GM18502 (cell line): ENCODE data around the gene DYRK4.

Experiments used
- ATAC-seq: cut with Tn5 transposase; IDR thresholded peaks from one replicate; pipeline ENCODE4 v1.9.1; 2021; ENCODE audit warnings: mild to moderate bottlenecking; ENCODE audit not compliant: unreplicated experiment, poor library complexity

Gene DYRK4

GRCh38 chr12:4563336-4563735 is 1.3 kb downstream of the DYRK4 start:
- no peak for ATAC-seq

GRCh38 chr12:4564818-4565217 is 2.8 kb downstream of the DYRK4 start:
- no peak for ATAC-seq

DNA sequence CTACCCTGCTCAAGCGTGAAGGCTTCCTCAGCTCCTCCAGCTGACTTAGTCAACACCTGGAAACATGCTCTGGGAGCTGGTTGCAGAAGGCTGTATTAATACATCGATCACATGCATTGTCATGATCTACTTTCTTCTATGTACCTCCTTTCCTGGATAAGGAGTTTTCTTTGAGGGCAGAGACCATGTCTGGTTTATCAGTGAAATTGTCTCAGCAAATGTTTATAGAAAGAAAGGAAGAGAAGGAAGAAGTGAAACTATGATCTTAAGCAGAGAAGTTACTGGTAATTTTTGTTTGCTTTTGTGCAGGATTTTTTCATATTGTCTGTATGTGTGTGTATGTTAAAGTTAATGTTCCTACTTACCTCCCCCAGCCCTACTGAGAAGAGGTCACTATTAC is 4.5 kb downstream of the DYRK4 start:
- ATAC-seq: no peak

DNA sequence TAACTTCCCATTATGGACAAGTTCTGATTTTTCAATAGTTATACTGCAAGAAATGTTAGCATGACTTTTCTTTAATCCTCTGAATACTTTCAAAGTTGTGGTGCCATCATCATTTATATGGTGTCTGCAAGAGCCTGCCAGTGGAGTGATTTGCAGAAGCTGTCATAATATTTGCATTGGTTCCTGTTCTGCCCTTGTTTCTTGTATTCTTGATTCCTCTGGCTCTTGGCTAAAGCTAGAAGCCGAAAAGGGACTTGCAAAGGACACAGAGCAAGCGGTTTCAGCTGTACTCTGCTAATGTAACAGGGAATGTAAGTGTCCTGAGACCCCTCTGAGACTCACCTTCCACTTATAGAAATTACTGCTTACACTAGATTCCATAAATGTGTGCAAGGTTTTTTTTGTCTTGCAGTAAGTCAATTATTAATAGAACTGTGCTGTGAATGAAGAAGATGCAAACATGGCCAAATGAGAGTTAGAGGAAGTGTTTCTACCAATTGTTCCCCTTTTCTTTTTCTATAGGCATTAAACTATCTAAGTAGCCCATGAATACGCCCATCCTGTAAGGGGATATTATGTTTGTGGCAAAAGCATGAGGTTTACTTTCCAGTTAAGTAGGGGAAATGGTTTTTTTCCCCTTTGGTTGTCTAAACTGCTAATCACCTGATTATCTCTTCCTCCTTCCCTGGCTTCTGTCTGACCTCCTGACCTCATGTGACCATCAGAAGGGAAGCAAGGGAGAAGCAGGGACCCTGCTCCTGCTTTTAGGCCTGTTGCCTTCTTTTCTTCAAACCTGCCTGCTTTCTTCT is 5.3 kb downstream of the DYRK4 start:
- peak; percentile 58 for ATAC-seq

DNA sequence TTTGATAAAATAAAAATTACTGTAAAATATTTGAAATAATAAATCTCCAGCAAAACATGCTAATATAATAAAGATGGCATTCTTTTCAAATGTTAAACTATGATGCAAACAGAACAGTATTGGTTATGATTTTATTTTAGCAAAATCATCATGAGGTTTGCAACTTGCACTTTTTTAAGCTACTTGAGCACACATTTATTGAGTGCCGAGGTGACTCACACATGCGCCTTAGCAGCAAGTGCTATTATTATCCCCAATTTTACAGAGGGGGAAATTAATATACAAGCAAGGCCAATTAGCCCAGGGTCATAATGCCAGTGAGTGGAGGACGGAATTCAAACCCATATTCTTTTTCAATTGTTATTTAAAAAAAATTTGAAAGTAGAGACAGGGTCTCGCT is 7.3 kb downstream of the DYRK4 start:
- no peak for ATAC-seq

- no peak for ATAC-seq
Measured at GRCh38 chr12:4572680-4573079, 10.7 kb downstream of the DYRK4 start.

DNA sequence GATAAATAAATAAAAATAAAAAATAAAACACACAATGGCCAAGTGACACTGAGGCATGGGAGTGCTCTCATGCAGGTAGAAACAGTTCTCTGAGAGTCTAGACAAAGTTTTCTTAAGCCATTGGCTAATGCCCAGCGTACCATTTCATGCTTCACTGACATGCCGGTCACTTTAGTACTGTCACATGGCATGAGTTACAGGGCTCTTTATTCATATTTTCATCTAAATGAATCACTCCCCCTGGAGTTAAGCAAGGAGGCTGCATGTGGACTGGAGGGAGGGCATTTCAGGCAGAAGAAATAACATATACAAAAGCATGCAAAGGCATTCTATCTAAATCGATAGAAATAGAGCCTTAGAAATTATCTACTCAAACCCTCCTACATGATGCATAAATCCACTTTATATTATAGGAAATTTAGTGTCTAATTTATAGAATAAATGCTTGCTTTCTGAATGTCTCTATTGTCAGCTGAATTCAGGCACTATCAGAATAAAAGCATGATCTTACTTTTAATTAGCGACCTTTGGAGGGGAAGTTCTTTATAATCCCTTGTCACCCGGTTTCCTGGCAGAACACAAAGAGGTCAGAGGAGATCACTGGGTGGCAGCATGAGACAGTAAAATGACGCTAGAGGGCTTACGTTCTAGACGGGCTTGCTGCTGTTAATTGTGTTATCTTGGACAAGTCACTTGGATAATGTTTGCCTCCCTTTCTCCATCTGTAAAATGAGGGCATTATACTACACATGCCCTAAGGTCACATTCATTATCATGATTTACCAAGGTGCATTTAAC is 17.5 kb downstream of the DYRK4 start:
- no peak for ATAC-seq

GRCh38 chr12:4580281-4580688 is 18.3 kb downstream of the DYRK4 start:
- no peak for ATAC-seq

- ATAC-seq: no peak
Measured at GRCh38 chr12:4584281-4584680, 22.3 kb downstream of the DYRK4 start.

GRCh38 chr12:4584896-4585295 is 22.9 kb downstream of the DYRK4 start:
- no peak for ATAC-seq

DNA sequence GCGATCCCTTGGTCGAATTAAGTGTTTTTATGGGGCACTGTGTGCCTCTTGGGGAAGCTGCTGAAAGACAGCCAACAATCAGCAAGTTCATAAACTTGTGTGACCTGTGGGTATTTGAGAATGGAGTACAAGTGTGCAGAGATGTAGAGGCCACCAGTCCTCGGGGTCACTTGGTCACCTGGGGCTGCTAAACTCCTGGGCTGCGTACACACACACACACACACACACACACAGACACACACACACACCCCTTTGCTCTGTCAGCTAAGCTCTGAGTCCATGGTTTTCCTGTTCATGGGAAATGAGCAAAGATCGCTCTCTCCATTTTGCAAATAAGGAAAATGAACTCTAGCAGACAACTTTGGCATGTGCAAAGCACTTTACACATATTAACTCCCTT is 24.5 kb downstream of the DYRK4 start:
- ATAC-seq: no peak

GRCh38 chr12:4587108-4587507 is 25.1 kb downstream of the DYRK4 start:
- ATAC-seq: no peak

- ATAC-seq: no peak
Measured at GRCh38 chr12:4588916-4589315, 26.9 kb downstream of the DYRK4 start.

- ATAC-seq: no peak
Measured at GRCh38 chr12:4589941-4590340, 27.9 kb downstream of the DYRK4 start.

DNA sequence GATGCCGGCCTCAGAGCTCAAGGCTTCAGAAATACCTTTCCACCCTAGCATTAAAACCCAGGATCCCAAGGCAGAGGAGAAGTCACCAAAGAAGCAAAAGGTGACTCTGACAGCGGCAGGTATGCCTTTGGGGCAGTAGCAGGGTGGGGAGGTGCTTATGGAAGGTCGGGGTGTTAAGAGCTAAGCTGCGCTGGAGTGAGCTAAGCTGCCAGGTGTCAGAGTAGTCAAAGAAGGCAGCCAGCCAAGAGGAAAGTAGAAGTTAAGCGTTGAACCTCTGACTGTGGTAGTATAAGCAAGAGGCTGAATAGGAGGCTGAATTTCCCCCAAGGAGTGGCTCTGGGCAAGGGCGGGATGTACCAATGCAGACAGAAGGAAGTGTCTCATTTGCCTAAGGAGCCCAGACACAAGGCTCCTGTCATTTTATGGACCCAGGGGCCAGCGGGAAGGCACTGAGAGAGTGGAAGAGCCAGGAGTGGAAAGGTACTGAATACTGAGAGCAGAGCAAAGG is 29.2 kb downstream of the DYRK4 start:
- ATAC-seq: no peak

DNA sequence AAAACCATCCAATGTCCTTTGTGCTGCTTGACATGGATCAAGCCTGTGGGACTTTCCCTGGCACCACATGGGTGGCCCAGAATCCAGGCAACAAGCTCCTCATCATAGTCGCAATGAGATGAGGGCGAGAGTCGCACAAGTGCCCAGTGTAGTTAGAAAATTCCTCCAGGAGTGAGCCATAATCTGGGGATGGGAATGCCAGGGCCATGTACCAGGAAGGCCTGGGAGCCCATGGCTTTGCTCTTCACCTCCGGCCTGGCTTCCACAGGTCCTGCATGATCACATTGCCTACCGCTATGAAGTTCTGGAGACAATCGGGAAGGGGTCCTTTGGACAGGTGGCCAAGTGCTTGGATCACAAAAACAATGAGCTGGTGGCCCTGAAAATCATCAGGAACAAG is 33.9 kb downstream of the DYRK4 start:
- no peak for ATAC-seq

- ATAC-seq: no peak
Measured at GRCh38 chr12:4603421-4603820, 41.4 kb downstream of the DYRK4 start.

GRCh38 chr12:4603946-4604345 is 41.9 kb downstream of the DYRK4 start:
- no peak for ATAC-seq

DNA sequence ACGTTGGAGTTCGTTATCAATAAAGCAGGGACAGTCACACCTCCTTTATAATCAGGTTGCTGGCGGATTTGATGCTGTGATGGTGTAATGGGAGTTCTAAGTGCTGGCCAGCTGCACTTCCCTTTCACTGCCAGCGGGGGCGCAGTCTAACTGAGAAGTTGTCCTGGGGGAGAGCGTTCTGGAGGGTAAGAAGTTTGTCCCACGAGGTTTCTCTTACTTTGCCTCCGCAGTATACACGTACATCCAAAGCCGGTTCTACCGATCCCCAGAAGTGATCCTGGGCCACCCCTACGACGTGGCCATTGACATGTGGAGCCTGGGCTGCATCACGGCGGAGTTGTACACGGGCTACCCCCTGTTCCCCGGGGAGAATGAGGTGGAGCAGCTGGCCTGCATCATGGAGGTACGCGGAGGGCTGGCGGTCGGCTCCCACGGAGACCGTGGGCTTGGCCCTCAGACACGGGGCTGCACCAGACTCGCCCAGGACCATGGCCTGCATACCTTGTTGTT is 42.7 kb downstream of the DYRK4 start:
- ATAC-seq: peak; percentile 90

DNA sequence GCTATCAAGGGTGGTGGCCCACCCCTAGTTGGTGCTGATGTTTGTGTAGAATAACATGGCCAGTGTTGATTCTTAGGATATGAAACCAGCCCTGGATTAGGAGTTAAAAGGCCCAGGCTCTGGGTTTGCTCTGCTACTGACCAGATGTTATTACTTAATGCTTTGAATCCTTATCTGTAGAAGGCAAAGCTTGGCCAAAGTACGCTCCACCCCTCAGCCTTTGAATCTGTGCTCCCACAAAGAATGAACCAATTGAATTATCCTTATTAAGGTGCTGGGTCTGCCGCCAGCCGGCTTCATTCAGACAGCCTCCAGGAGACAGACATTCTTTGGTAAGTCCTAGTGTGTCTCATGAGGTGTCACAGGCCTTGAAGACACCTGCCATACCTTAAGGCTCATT is 45.0 kb downstream of the DYRK4 start:
- ATAC-seq: no peak

DNA sequence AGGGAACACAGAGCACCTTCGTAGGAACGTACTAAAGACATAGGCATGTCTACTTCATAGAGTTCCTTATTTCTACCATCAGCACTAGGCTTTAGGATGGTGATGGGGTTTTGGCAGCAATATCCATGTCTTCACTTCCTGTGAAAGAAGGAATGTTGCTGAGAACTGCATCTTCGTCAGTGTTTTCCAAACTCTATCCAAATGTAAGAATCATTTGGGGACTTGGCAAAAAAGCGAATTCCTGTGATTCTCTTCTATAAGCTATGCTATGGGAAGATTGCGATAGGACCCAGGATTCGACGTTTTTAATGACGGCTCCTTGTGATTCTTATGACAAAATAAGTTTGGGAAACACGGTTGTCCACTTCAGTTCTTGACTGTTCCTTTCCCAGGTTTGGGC is 47.1 kb downstream of the DYRK4 start:
- no peak for ATAC-seq
